Pancreas (tissue), 10 donors: ENCODE results near the gene PERM1. TPM values are rescaled to one million over a fixed set of nuclear protein-coding genes. Genes with fewer than 3 reads are reported as not detected.
A peak's percentile ranks its signal among the peaks of the same experiment; 100 is the strongest.

ENCODE experiments used
- ATAC-seq, 4 donors: fragments of 200-7000 bp; cut with Tn5 transposase; one replicate each; pipeline versions ENCODE4 v1.8.0 to v1.9.1; 2020; ENCODE audit warnings: mild to moderate bottlenecking in 4 of 4, moderate library complexity in 4 of 4
- DNase-seq, 6 donors: peaks; one replicate each; pipeline ENCODE4 v3.0.0-alpha.2; 2020
- FAIRE-seq: peaks from 2 replicates; lab custom pipeline; 2012; peaks lifted over from hg19 to GRCh38; lab: Jason Lieb, UNC
- H3K27ac ChIP-seq, 4 donors: fragments of 200-600 bp; sonication (generic); 1 replicate in 3 of 4; 2 replicates in 1 of 4; pipeline versions ENCODE4 v1.5.0 to v1.8.0; 2020
- H3K27me3 ChIP-seq, 4 donors: fragments of 200-600 bp; one replicate each; pipeline ENCODE4 v1.8.0; 2021
- H3K36me3 ChIP-seq, 3 donors: fragments of 200-600 bp; sonication (generic) in 1 of 3; one replicate each; pipeline versions ENCODE4 v1.5.0 to v1.8.0; 2020 to 2021
- H3K4me1 ChIP-seq, 3 donors: fragments of 200-600 bp; one replicate each; pipeline ENCODE4 v1.8.0; 2021
- H3K4me3 ChIP-seq, 4 donors: fragments of 200-600 bp; sonication (generic) in 2 of 4; one replicate each; pipeline versions ENCODE4 v1.5.0 to v1.8.0; 2020 to 2021
- H3K9me3 ChIP-seq, 4 donors: fragments of 200-600 bp; one replicate each; pipeline ENCODE4 v1.8.0; 2021
- WGBS, 2 donors: extraction: QIAGEN DNeasy Blood & Tissue Kit; methylation state at CpG; one replicate each; pipeline ENCODE4 v1.1.7; 2013; 5-methylcytosine and 5-hydroxymethylcytosine counted together
- intact Hi-C, 3 donors: fragments of 100-400 bp; cut with DNase I; formaldehyde crosslinking; loops; one replicate each; pipeline versions ENCODE4 v1.11.1 to v1.14.2; 2022
- polyA plus RNA-seq, 2 donors: library from polyadenylated mRNA; stranded (reverse); fragments of 200-250 nt; gene quantifications; one replicate each; pipeline ENCODE4 v1.2.3, GENCODE V29; 2013
- total RNA-seq, 6 donors: library from RNA; stranded (reverse); fragmentation: NEBNext Ultra II Directional in 4 of 6; extraction: Animal tissue kit (Norgen Biotek cat#: 25700) in 4 of 6; gene quantifications; one replicate each; pipeline versions ENCODE4 v1.2.1 to v1.2.4, GENCODE V29; 2021 to 2023
- TF ChIP-seq, protein P1 (sequence below), 4 donors: fragments of 200-600 bp; sonication (generic) in 3 of 4; IDR thresholded peaks; one replicate each; pipeline versions ENCODE4 v1.5.0 to v1.8.0; 2021; ENCODE audit warnings: antibody characterized with exemption in 4 of 4
- donor health status: healthy with polysubstance abuse.
- donor health status: DM: no; HTN: no; CAD: no; lungs with moderate emphysema.
- donor health status: DM: no; HTN: no; CAD: no.
- donor health status: control.
- donor health status: control.
- donor health status: Bipolar disorder and iron deficiency.
- donor health status: DM: yes; HTN: yes; CAD: no.
- donor health status: DM: no; HTN: no; CAD: no.
- donor health status: DM: no; HTN: no; CAD: no.
- donor health status: DM: yes; HTN: yes; CAD: no.

PERM1 gene
- total and polyA plus RNA-seq, 8 donors = 0.04 to 0.35 (median 0.24) TPM; not detected in 4

DNA sequence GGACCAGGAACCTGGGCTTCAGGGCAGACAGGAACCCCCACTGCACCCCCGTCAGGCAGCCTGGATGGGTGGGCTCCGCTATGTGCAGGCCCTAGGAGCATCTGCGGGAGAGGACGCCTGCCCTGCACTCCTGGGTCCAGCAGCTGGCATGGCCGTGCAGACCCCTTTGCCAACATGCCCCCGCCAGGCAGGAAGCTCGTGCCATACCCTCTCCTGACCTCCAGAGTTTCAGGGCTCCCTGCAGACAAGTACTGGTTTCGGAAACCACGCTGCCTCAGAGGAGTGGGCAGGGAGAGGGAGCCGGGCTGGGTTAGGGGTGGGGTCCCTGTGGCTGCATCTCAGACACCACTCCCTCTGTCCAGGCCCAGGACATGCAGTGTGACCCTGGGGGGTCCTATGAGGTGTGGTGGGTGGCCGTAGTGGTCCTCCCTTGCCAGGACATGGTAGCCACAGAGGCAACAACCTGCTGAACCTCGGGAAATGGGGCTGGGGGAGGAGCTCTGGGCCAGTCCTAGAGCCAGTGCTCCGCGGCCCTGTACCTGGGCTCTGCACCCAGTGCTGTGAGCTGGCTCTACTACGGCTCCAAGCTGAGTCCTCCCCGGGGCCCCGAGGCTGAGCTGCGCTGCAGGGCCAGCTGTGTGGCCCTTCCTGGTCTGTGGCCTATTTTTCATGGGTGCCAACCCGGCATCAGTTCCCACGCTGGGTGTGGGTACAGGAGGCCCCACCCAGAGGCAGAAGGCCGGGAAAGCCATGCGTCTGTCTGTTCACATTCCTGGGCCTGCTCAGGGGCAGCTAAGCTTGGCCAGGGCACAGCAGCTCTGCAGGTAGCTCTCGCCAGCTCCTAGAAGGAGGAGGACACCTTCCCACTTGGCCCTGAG is 14.2 kb downstream of the PERM1 start:
- ATAC-seq (peak in 1 of 4 donors; percentile 4), DNase-seq (peak in 2 of 6 donors; percentile 45 to 72), FAIRE-seq (no peak)
- TF ChIP-seq, protein P1, sequence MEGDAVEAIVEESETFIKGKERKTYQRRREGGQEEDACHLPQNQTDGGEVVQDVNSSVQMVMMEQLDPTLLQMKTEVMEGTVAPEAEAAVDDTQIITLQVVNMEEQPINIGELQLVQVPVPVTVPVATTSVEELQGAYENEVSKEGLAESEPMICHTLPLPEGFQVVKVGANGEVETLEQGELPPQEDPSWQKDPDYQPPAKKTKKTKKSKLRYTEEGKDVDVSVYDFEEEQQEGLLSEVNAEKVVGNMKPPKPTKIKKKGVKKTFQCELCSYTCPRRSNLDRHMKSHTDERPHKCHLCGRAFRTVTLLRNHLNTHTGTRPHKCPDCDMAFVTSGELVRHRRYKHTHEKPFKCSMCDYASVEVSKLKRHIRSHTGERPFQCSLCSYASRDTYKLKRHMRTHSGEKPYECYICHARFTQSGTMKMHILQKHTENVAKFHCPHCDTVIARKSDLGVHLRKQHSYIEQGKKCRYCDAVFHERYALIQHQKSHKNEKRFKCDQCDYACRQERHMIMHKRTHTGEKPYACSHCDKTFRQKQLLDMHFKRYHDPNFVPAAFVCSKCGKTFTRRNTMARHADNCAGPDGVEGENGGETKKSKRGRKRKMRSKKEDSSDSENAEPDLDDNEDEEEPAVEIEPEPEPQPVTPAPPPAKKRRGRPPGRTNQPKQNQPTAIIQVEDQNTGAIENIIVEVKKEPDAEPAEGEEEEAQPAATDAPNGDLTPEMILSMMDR (IDR thresholded peaks at IDR 0.05) = no peak
- no peaks in the 10 kb centered on the region for H3K36me3 ChIP-seq
- H3K4me3 ChIP-seq = peak overlapping the region in 1 of 4 donors; percentile 76
- H3K9me3 ChIP-seq = no peaks in the 10 kb centered on the region
- intact Hi-C loops = no loop called here
- peaks cover 0 to 9% (median 0%) of the 10 kb centered on the region in 3 donors for H3K4me1 ChIP-seq
- WGBS, 2 donors = 57 to 65% methylated on average over 23 of the region's 23 CpGs
- H3K27me3 ChIP-seq = peaks cover 0 to 17% (median 3%) of the 10 kb centered on the region in 4 donors
- H3K27ac ChIP-seq = no peak overlapping the region

DNA sequence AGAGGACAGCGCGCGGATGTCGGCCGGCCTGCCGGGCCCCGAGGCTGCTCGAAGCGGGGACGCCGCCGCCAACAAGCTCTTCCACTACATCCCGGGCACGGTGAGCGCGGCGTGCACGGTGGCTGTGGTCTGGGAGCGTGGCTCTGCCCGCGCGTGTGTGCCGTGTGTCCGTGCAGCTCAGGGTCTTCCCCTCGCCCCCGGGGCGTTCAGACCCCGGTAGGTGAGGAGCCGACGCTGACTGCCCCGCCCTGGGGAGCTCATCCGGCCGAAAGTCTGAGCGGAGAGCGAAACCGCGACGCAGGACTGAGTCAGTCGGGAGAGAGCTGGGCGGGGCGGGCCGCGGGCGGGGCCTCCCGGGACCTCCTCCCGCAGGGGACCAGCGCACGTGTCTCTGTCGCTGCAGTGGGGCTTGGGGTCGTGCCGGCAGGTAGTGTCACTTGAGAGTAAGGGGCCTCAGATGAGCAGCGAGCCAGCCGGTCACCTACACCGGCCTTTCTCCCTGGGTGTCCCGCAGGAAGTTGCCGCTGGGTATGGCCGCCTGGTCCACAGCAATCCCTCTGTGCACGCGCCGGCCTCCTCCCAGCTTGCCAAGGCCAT is 15.1 kb downstream of the PERM1 start:
- WGBS, 2 donors = 0 to 1% methylated on average over 46 to 60 of the region's 60 CpGs
- peaks cover 0 to 14% (median 3%) of the 10 kb centered on the region in 4 donors for H3K27me3 ChIP-seq
- H3K27ac ChIP-seq = peak overlapping the region; percentile 31 to 89 (median 68)
- no peaks in the 10 kb centered on the region for H3K9me3 ChIP-seq
- ATAC-seq (peak; percentile 80 to 89 (median 86)), DNase-seq (peak; percentile 52 to 89 (median 74)), FAIRE-seq (no peak)
- peak overlapping the region; percentile 34 to 76 (median 66) for H3K4me3 ChIP-seq
- intact Hi-C loops = no loop called here
- TF ChIP-seq, protein P1 (IDR thresholded peaks at IDR 0.05) = no peak
- no peaks in the 10 kb centered on the region for H3K36me3 ChIP-seq
- peaks cover 0 to 9% (median 0%) of the 10 kb centered on the region in 3 donors for H3K4me1 ChIP-seq

DNA sequence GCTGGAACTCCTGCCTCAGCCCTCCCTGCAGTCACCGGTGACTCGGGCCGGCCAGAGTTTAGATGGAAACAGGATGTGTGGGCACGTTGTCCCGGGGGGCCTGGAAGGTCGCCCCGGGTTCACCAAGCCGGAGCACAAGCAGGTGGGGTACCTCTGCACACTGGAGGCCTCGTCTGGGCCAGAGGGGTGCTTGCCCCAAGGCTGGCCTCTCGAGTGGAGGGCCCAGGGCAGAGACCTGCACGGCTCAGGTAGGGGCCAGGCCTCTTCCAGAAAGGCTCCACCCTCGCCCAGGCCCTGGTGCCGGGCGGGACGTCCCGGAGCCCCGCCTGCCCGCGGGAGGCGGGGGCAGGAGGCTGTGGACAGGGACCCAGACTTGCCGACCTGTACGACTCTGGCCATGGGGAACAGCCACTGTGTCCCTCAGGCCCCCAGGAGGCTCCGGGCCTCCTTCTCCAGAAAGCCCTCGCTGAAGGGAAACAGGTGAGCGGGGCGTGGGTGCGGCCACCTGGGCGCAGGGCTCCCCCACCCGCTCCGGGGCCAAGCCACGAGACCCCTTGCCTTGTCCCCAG is 15.7 kb downstream of the PERM1 start, which contains the start of gene PLEKHN1:
Gene PLEKHN1 (plus strand): TSS at position 348 of the 569 bp plus-strand sequence. CDS start 50 bp downstream, at position 398.
- intact Hi-C loops = no loop called here
- Histone ChIP-seq H3K27me3 (peaks cover 0 to 10% (median 3%) of the 10 kb centered on the region in 4 donors), H3K27ac (peak within 1 kb of the TSS; percentile 31 to 89 (median 68)), H3K4me1 (peaks cover 0 to 9% (median 3%) of the 10 kb centered on the region in 3 donors), H3K9me3 (no peaks in the 10 kb centered on the region), H3K36me3 (no peaks in the 10 kb centered on the region), H3K4me3 (peak within 1 kb of the TSS; percentile 34 to 76 (median 66))
- TF ChIP-seq, protein P1 (IDR thresholded peaks at IDR 0.05) = no peak
- DNase-seq = peak in 4 of 6 donors; percentile 51 to 83 (median 68)
- FAIRE-seq = no peak
- peak; percentile 72 to 90 (median 82) for ATAC-seq
- 10 to 15% methylated on average over 28 to 30 of the region's 31 CpGs for WGBS, 2 donors

DNA sequence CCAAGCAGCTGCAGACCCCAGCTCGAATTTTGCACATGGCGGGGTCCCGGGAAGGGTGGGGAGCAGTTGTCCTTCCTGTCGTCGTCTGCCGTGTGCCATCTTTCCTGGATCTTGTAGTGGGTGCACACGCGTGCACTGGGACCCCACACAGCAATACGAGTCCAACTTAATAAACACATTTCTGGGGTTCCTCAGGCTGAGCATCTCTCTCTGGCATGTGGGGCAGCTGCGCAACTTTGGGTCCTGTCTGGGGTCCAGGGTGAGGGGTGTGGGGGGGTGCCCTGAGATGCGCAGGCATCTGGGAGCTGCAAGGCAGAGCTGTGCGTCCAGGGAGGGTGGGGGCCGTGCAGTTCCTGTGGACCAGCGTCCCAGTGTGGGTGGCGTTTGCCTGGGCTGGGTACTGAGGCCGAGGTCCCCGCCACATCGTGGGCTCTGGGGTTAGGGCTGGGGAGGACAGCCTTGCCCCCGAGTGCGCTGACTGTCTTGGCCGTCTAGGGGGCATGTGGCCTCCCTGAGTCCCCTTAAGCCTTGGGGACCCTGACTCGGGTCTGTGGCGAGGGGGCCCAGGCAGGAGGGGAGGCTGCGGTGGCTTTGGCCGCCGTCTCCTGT is 16.3 kb downstream of the PERM1 start:
- H3K4me3 ChIP-seq = peak overlapping the region in 1 of 4 donors; percentile 76
- H3K36me3 ChIP-seq = no peaks in the 10 kb centered on the region
- peak overlapping the region in 2 of 4 donors; percentile 83 to 89 for H3K27ac ChIP-seq
- no peaks in the 10 kb centered on the region for H3K9me3 ChIP-seq
- TF ChIP-seq, protein P1 (IDR thresholded peaks at IDR 0.05) = no peak
- intact Hi-C loops = no loop called here
- FAIRE-seq (no peak), DNase-seq (peak in 2 of 6 donors; percentile 25 to 71), ATAC-seq (no peak)
- H3K27me3 ChIP-seq = peaks cover 0 to 4% (median 1%) of the 10 kb centered on the region in 4 donors
- H3K4me1 ChIP-seq = peaks cover 0 to 9% (median 3%) of the 10 kb centered on the region in 3 donors
- WGBS, 2 donors = 87 to 92% methylated on average over 22 to 26 of the region's 26 CpGs
